HepG2 (cell line): ENCODE results near the gene PIM1. TPM values are rescaled to one million over a fixed set of nuclear protein-coding genes. Genes with fewer than 3 reads are reported as not detected.

Source experiments
- AGO1 ChIP-seq: fragments of 200-400 bp; formaldehyde crosslinking; IDR thresholded peaks from 2 replicates; pipeline ENCODE4 v1.6.1; 2017; ENCODE audit warnings: mild to moderate bottlenecking, low read depth, low read length, moderate library complexity; ENCODE audit not compliant: poor library complexity, severe bottlenecking
- ATRX ChIP-seq: sonication (generic); formaldehyde crosslinking; IDR thresholded peaks from 2 replicates; pipeline ENCODE4 v1.4.0; 2020; ENCODE audit warnings: missing genetic modification reagents, borderline replicate concordance
- CREM ChIP-seq, 2 experiments: sonication (generic) in 1 of 2; formaldehyde crosslinking in 1 of 2; IDR thresholded peaks; 2 replicates each; pipeline versions ENCODE4 v1.4.0 to v1.6.1; 2016 to 2020; ENCODE audit warnings: antibody characterized with exemption in 1 of 2, mild to moderate bottlenecking in 1 of 2, missing genetic modification reagents in 1 of 2
- ERF ChIP-seq: IDR thresholded peaks from 2 replicates; pipeline ENCODE4 v1.6.1; 2018; ENCODE audit warnings: missing biosample characterization, missing genetic modification reagents
- GZF1 ChIP-seq: sonication (generic); formaldehyde crosslinking; IDR thresholded peaks from 2 replicates; pipeline ENCODE4 v1.5.1; 2020; ENCODE audit warnings: mild to moderate bottlenecking, missing genetic modification reagents
- KDM4B ChIP-seq: sonication (generic); formaldehyde crosslinking; IDR thresholded peaks from 2 replicates; pipeline ENCODE4 v1.4.0; 2020; ENCODE audit warnings: missing genetic modification reagents
- MBD4 ChIP-seq: IDR thresholded peaks from 2 replicates; pipeline ENCODE4 v1.6.1; 2012; ENCODE audit warnings: low read length, inconsistent platforms, borderline replicate concordance
- RBM22 ChIP-seq: fragments of 200-400 bp; formaldehyde crosslinking; optimal IDR thresholded peaks from 2 replicates; pipeline ENCODE3; 2017; ENCODE audit warnings: mild to moderate bottlenecking, low read length, moderate library complexity
- SMAD9 ChIP-seq: sonication (generic); formaldehyde crosslinking; IDR thresholded peaks from 2 replicates; pipeline ENCODE4 v1.5.1; 2020; ENCODE audit warnings: mild to moderate bottlenecking, missing genetic modification reagents
- SMC3 ChIP-seq: IDR thresholded peaks from 2 replicates; pipeline ENCODE4 v1.6.1; 2011; ENCODE audit warnings: low read length, improper control_type of control experiment
- SRSF4 ChIP-seq: fragments of 200-400 bp; formaldehyde crosslinking; IDR thresholded peaks from one replicate; pipeline ENCODE4 v1.6.1; 2018; ENCODE audit warnings: mild to moderate bottlenecking, low read depth, low read length, moderate library complexity; ENCODE audit not compliant: poor library complexity, severe bottlenecking
- SUZ12 ChIP-seq: fragments of 150-350 bp; IDR thresholded peaks from 2 replicates; pipeline ENCODE4 v1.6.1; 2014; ENCODE audit warnings: low read depth, low read length
- TEAD3 ChIP-seq: optimal IDR thresholded peaks from 2 replicates; pipeline ENCODE3; 2016; ENCODE audit warnings: borderline replicate concordance
- YY1 ChIP-seq: IDR thresholded peaks from 2 replicates; pipeline ENCODE4 v1.6.1; 2011; ENCODE audit warnings: low read length, low read depth, moderate library complexity, mild to moderate bottlenecking; ENCODE audit not compliant: insufficient read depth, insufficient replicate concordance
- ZBTB20 ChIP-seq: sonication (generic); formaldehyde crosslinking; IDR thresholded peaks from 2 replicates; pipeline ENCODE4 v1.8.1; 2023; ENCODE audit warnings: missing genetic modification reagents, low read depth, mild to moderate bottlenecking, borderline replicate concordance
- ZBTB3 ChIP-seq: sonication (generic); formaldehyde crosslinking; IDR thresholded peaks from 2 replicates; pipeline ENCODE4 v1.4.0; 2020; ENCODE audit warnings: low read depth, mild to moderate bottlenecking, moderate library complexity, missing genetic modification reagents, borderline replicate concordance
- ZBTB7B ChIP-seq: sonication (generic); formaldehyde crosslinking; IDR thresholded peaks from 2 replicates; pipeline ENCODE4 v1.4.0; 2020; ENCODE audit warnings: missing genetic modification reagents
- ZKSCAN1 ChIP-seq: fragments of 150-350 bp; IDR thresholded peaks from 2 replicates; pipeline ENCODE4 v1.6.1; 2014; ENCODE audit warnings: low read length
- ZNF318 ChIP-seq: sonication (generic); formaldehyde crosslinking; IDR thresholded peaks from 2 replicates; pipeline ENCODE4 v1.4.0; 2020; ENCODE audit warnings: mild to moderate bottlenecking, missing genetic modification reagents
- ZNF780A ChIP-seq: sonication (generic); formaldehyde crosslinking; IDR thresholded peaks from 2 replicates; pipeline ENCODE4 v1.8.0; 2022; ENCODE audit warnings: mild to moderate bottlenecking, missing genetic modification reagents, moderate library complexity
- polyA plus RNA-seq, 8 experiments: library from polyadenylated mRNA; depleted of rRNA in 3 of 8; stranded (reverse) in 7 of 8; unstranded in 1 of 8; fragments of >200 nt; fragmentation: Illumina TruSeq in 4 of 8; extraction: Trizol in 4 of 8; gene quantifications; 2 replicates each; pipeline versions ENCODE4 v1.2.1 to v1.2.3, GENCODE V29; 2011 to 2016; ENCODE audit warnings: low read depth in 4 of 8, missing spikeins in 1 of 8, mixed read lengths in 1 of 8; ENCODE audit not compliant: insufficient read depth in 1 of 8
- total RNA-seq, 5 experiments: library from RNA; depleted of rRNA; stranded (reverse); fragments of >200 nt; fragmentation: Illumina TruSeq; extraction: Trizol; gene quantifications; 2 replicates each; pipeline ENCODE4 v1.2.3, GENCODE V29; 2016; ENCODE audit warnings: low read depth in 1 of 5
- TF ChIP-seq, protein P1 (sequence below): sonication (generic); formaldehyde crosslinking; IDR thresholded peaks from 2 replicates; pipeline ENCODE4 v1.8.0; 2022; ENCODE audit warnings: missing genetic modification reagents, low read depth, mild to moderate bottlenecking, borderline replicate concordance

Gene PIM1
- total and polyA plus RNA-seq, 2 of the 13 experiments (the other 11 are each of a cell fraction or from before 2014, with no cell fraction given): 29.4 to 117 TPM

- 0 out of 2 replicates have a peak, but pooled peaks have one; percentile 67 for TF ChIP-seq SMAD9 (CRISPR knock-in tag)
- TF ChIP-seq KDM4B (CRISPR knock-in tag): peak; percentile 31; the same call in 1 of the 2 replicates
- no peak for TF ChIP-seq SUZ12
- TF ChIP-seq ZNF780A (CRISPR knock-in tag): 0 out of 2 replicates have a peak, but pooled peaks have one; percentile 50
- no peak for TF ChIP-seq YY1
- TF ChIP-seq SRSF4: peak; percentile 36
- TF ChIP-seq ZBTB3 (CRISPR knock-in tag): no peak
- TF ChIP-seq ZBTB20 (CRISPR knock-in tag): 0 out of 2 replicates have a peak, but pooled peaks have one; percentile 33
- no peak for TF ChIP-seq MBD4
- TF ChIP-seq, protein P1, sequence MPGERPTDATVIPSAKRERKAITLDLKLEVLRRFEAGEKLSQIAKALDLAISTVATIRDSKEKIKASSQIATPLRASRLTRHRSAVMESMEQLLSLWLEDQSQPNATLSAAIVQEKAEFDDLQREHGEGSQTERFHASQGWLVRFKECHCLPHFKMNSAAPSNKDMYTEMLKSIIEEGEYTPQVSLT: 0 out of 2 replicates have a peak, but pooled peaks have one; percentile 37
- TF ChIP-seq AGO1: no peak
- TF ChIP-seq SMC3: no peak
- peak; percentile 38 for TF ChIP-seq ZBTB7B (CRISPR knock-in tag)
- no peak for TF ChIP-seq ZNF318 (CRISPR knock-in tag)
- TF ChIP-seq ATRX (CRISPR knock-in tag): no peak
- no peak for TF ChIP-seq ZKSCAN1
- no peak; the same call in 1 of the 2 replicates for TF ChIP-seq GZF1 (CRISPR knock-in tag)
- TF ChIP-seq ERF (CRISPR knock-in tag): no peak; the same call in 1 of the 2 replicates
- no peak for TF ChIP-seq TEAD3 (CRISPR knock-in tag)
- TF ChIP-seq CREM (IDR thresholded peaks at IDR 0.05): no peak
- no peak for TF ChIP-seq CREM (CRISPR knock-in tag; IDR thresholded peaks at IDR 0.05)
- no peak for TF ChIP-seq RBM22
Observed at GRCh38 chr6:37170273-37171200, 585 bp downstream of the PIM1 start (continued).
